Measurements from ENCODE around the gene ELP5.

The ELP5 gene

GRCh38 chr17:7290166-7290565 lies 38.2 kb downstream of the ELP5 start:
- DNase-seq = no peak

- no peak for DNase-seq
Measured at GRCh38 chr17:7290685-7291084, 38.7 kb downstream of the ELP5 start.

GRCh38 chr17:7292194-7292593 lies 40.2 kb downstream of the ELP5 start:
- DNase-seq = no peak

- no peak for DNase-seq
Measured at GRCh38 chr17:7292729-7293128, 40.7 kb downstream of the ELP5 start.

- no peak for DNase-seq
Measured at GRCh38 chr17:7293159-7293558, 41.1 kb downstream of the ELP5 start.

- no peak for DNase-seq
Measured at GRCh38 chr17:7293816-7294613, 42.0 kb downstream of the ELP5 start.

- DNase-seq = peak; percentile 25 to 62 (median 36)
Measured at GRCh38 chr17:7294614-7295153, 42.7 kb downstream of the ELP5 start, which contains the start of gene YBX2. YBX2 (minus strand) TSS chr17:7294639; CDS start chr17:7294500, 139 bp downstream.

GRCh38 chr17:7295230-7296180 lies 43.5 kb downstream of the ELP5 start:
- no peak for DNase-seq

GRCh38 chr17:7296189-7296861 lies 44.3 kb downstream of the ELP5 start:
- DNase-seq = peak in 3 of 4 experiments; percentile 21 to 63 (median 48)

GRCh38 chr17:7304179-7304578 lies 52.2 kb downstream of the ELP5 start:
- DNase-seq = no peak

GRCh38 chr17:7306911-7307685 lies 55.1 kb downstream of the ELP5 start, which contains the start of gene EIF5A:
EIF5A (plus strand) TSS chr17:7307628; CDS start chr17:7309636, 2,008 bp downstream.
- DNase-seq = peak; percentile 100

- DNase-seq = peak; percentile 46 to 63 (median 51)
Measured at GRCh38 chr17:7307686-7308624, 55.9 kb downstream of the ELP5 start.

- peak; percentile 58 to 76 (median 66) for DNase-seq
Measured at GRCh38 chr17:7308625-7309433, 56.8 kb downstream of the ELP5 start.
